Suprapubic skin (tissue), 4 donors: ENCODE results near the gene TUBE1. TPM values are rescaled to one million over a fixed set of nuclear protein-coding genes. Genes with fewer than 3 reads are reported as not detected.

Experiments used
- DNase-seq, 2 donors: peaks; one replicate each; pipeline ENCODE4 v3.0.0-alpha.2; 2019; ENCODE audit warnings: low spot score in 2 of 2
- H3K27ac ChIP-seq: fragments of 200-600 bp; sonication (generic); one replicate; pipeline ENCODE4 v1.5.1; 2019
- H3K27me3 ChIP-seq: fragments of 200-600 bp; sonication (generic); one replicate; pipeline ENCODE4 v1.5.1; 2019
- H3K36me3 ChIP-seq: fragments of 200-600 bp; sonication (generic); one replicate; pipeline ENCODE4 v1.5.1; 2019
- H3K4me1 ChIP-seq: fragments of 200-600 bp; sonication (generic); one replicate; pipeline ENCODE4 v1.5.1; 2019
- H3K4me3 ChIP-seq: fragments of 200-600 bp; sonication (generic); one replicate; pipeline ENCODE4 v1.5.1; 2019; ENCODE audit warnings: mild to moderate bottlenecking
- H3K9me3 ChIP-seq: fragments of 200-600 bp; sonication (generic); one replicate; pipeline ENCODE4 v1.5.1; 2019
- EP300 ChIP-seq: sonication (generic); formaldehyde crosslinking; IDR thresholded peaks from one replicate; pipeline ENCODE4 v1.6.1; 2017; ENCODE audit warnings: antibody characterized with exemption
- POLR2A ChIP-seq, 2 donors: fragments of 450-650 bp; IDR thresholded peaks; one replicate each; pipeline ENCODE4 v1.6.1; 2017; ENCODE audit warnings: antibody characterized with exemption in 2 of 2, mild to moderate bottlenecking in 2 of 2, moderate library complexity in 2 of 2
- POLR2AphosphoS5 ChIP-seq, 3 donors: sonication (generic); formaldehyde crosslinking; IDR thresholded peaks; one replicate each; pipeline ENCODE4 v1.6.1; 2017; ENCODE audit warnings: antibody characterized with exemption in 3 of 3
- WGBS: methylation state at CpG from one replicate; pipeline ENCODE4 v1.1.5; 2018; 5-methylcytosine and 5-hydroxymethylcytosine counted together
- total RNA-seq, 4 donors: library from RNA; depleted of rRNA; stranded (reverse); fragments of >200 nt; gene quantifications; one replicate each; pipeline ENCODE4 v1.1.0, GENCODE V29; 2016
- TF ChIP-seq, protein P1 (sequence below), 2 donors: fragments of 200-600 bp in 1 of 2; fragments of 450-650 bp in 1 of 2; sonication (generic) in 1 of 2; IDR thresholded peaks; one replicate each; pipeline ENCODE4 v1.5.1; 2016 to 2019; ENCODE audit warnings: antibody characterized with exemption in 2 of 2, mild to moderate bottlenecking in 1 of 2, moderate library complexity in 1 of 2

TUBE1 gene, protein sequence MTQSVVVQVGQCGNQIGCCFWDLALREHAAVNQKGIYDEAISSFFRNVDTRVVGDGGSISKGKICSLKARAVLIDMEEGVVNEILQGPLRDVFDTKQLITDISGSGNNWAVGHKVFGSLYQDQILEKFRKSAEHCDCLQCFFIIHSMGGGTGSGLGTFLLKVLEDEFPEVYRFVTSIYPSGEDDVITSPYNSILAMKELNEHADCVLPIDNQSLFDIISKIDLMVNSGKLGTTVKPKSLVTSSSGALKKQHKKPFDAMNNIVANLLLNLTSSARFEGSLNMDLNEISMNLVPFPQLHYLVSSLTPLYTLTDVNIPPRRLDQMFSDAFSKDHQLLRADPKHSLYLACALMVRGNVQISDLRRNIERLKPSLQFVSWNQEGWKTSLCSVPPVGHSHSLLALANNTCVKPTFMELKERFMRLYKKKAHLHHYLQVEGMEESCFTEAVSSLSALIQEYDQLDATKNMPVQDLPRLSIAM
- 10 to 100 TPM; 19.6 to 82.2 (median 31.2) TPM for total RNA-seq

DNA sequence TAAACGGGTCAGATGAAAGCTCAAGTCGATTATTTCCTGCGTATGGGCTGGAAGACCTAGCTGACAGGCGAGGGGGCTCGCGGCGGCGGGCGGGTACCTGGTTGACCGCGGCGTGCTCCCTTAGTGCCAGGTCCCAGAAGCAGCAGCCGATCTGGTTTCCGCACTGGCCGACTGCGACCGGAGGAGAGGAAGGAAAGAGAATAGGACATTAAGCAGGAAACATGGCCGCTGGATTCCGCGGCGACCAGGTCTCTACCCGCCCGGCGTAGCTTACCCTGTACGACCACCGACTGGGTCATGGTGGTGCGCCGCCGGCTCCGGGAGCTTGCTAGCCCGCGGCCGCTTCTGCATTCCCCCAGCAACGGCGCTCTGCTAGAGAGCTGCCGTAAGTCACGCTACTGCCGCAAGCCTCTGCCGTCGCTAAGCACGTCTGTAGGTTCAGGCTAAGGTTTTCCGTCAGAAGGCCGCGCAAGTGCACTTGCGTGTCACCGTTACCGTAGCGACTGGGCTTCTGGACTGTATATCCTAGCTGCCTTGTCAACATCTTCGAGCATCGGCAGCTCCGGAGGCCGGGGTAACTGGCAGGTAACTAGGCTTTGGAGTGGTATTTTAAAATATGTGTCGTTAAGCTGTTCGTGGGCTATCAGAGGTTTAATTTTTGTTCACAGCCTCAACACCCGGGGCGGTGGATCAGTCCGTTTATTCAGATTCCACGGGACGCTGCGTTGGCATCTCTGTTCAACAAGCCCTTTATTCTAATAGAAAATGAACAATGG lies at the start of gene TUBE1, which contains the start of gene FAM229B:
Gene TUBE1 (minus strand): TSS at position 347 of the 776 bp plus-strand sequence. CDS start 48 bp downstream, at position 299.
Gene FAM229B (plus strand): TSS at position 456 of the 776 bp plus-strand sequence. CDS start 11,693 bp downstream, outside the sequence.
- 1% methylated on average over 25 of the region's 60 CpGs for WGBS
- Histone ChIP-seq H3K4me1 (peaks cover 17% of the 10 kb centered on the region), H3K36me3 (peaks cover 4% of the 10 kb centered on the region), H3K4me3 (peak within 1 kb of the TSS; percentile 95), H3K27me3 (no peaks in the 10 kb centered on the region), H3K9me3 (no peaks in the 10 kb centered on the region), H3K27ac (peak within 1 kb of the TSS; percentile 90)
- TF ChIP-seq POLR2AphosphoS5 (IDR thresholded peaks at IDR 0.05): peak in 1 of 3 donors; percentile 68
- TF ChIP-seq EP300: no peak
- TF ChIP-seq, protein P1, sequence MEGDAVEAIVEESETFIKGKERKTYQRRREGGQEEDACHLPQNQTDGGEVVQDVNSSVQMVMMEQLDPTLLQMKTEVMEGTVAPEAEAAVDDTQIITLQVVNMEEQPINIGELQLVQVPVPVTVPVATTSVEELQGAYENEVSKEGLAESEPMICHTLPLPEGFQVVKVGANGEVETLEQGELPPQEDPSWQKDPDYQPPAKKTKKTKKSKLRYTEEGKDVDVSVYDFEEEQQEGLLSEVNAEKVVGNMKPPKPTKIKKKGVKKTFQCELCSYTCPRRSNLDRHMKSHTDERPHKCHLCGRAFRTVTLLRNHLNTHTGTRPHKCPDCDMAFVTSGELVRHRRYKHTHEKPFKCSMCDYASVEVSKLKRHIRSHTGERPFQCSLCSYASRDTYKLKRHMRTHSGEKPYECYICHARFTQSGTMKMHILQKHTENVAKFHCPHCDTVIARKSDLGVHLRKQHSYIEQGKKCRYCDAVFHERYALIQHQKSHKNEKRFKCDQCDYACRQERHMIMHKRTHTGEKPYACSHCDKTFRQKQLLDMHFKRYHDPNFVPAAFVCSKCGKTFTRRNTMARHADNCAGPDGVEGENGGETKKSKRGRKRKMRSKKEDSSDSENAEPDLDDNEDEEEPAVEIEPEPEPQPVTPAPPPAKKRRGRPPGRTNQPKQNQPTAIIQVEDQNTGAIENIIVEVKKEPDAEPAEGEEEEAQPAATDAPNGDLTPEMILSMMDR (IDR thresholded peaks at IDR 0.05): no peak
- TF ChIP-seq POLR2A (IDR thresholded peaks at IDR 0.05): peak; percentile 29 to 73
- DNase-seq: peak; percentile 91 to 93

GRCh38 chr6:112130878-112131277 lies 43.6 kb upstream of the TUBE1 start:
- WGBS: 58% methylated on average over 3 of the region's 3 CpGs
- Histone ChIP-seq H3K27me3 (no peaks in the 10 kb centered on the region), H3K27ac (no peak overlapping the region), H3K36me3 (peaks cover 45% of the 10 kb centered on the region), H3K4me1 (no peaks in the 10 kb centered on the region), H3K9me3 (no peaks in the 10 kb centered on the region), H3K4me3 (no peak overlapping the region)
- no peak for DNase-seq
- TF ChIP-seq, protein P1 (IDR thresholded peaks at IDR 0.05): no peak
- TF ChIP-seq EP300: no peak
- TF ChIP-seq POLR2AphosphoS5 (IDR thresholded peaks at IDR 0.05): no peak
- no peak for TF ChIP-seq POLR2A (IDR thresholded peaks at IDR 0.05)

DNA sequence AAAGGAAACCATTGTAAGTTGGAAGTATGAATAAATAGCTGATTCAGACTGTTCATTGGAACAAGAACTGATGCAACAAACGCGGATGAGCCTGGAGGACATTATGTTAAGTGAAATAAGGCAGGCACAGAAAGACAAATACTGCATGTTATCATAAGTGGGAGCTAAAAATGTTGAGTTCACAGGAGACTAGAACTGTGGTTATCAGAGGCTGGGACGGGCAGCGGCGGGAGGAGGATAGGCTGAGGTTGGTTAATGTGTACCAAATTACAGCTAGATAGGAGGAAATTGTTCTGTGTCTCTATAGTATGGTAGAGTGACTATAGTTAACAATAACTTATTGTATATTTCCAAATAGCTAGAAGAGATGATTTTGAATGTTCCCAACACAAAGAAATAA lies 40.9 kb upstream of the TUBE1 start:
- Histone ChIP-seq H3K9me3 (no peaks in the 10 kb centered on the region), H3K4me3 (no peak overlapping the region), H3K27me3 (no peaks in the 10 kb centered on the region), H3K36me3 (peaks cover 39% of the 10 kb centered on the region), H3K4me1 (no peaks in the 10 kb centered on the region), H3K27ac (no peak overlapping the region)
- TF ChIP-seq POLR2A (IDR thresholded peaks at IDR 0.05) (no peak), EP300 (no peak), POLR2AphosphoS5 (IDR thresholded peaks at IDR 0.05) (no peak)
- TF ChIP-seq, protein P1 (IDR thresholded peaks at IDR 0.05): no peak
- WGBS: 84% methylated on average over 5 of the region's 5 CpGs
- no peak for DNase-seq

GRCh38 chr6:112123982-112124381 lies 36.7 kb upstream of the TUBE1 start:
- no peaks in the 10 kb centered on the region for H3K27me3 ChIP-seq
- no peak for DNase-seq
- peaks cover 27% of the 10 kb centered on the region for H3K36me3 ChIP-seq
- H3K4me1 ChIP-seq: no peaks in the 10 kb centered on the region
- H3K4me3 ChIP-seq: no peak overlapping the region
- H3K9me3 ChIP-seq: no peaks in the 10 kb centered on the region
- WGBS: 89% methylated on average over 1 of the region's 1 CpG
- TF ChIP-seq EP300 (no peak), POLR2A (IDR thresholded peaks at IDR 0.05) (no peak), POLR2AphosphoS5 (IDR thresholded peaks at IDR 0.05) (no peak)
- TF ChIP-seq, protein P1 (IDR thresholded peaks at IDR 0.05): no peak
- H3K27ac ChIP-seq: no peak overlapping the region
